Fibroblast of pulmonary artery (primary cell): ENCODE measurements around the gene CDK8.
"Not testable (repeated sequence)": the region's sequence is repeated elsewhere in the genome, so short reads cannot be mapped to it uniquely, and the experiment has no call there.

Experiments used
- DNase-seq: peaks from one replicate; pipeline ENCODE4 v3.0.0-alpha.2; 2010; ENCODE audit warnings: low read depth
- H3K4me3 ChIP-seq: replicated peaks from 2 replicates; pipeline ENCODE4 v1.5.1; 2011; ENCODE audit warnings: low read depth, mild to moderate bottlenecking, control low read depth, low read length, moderate library complexity
- TF ChIP-seq, protein P1 (sequence below): IDR thresholded peaks from 2 replicates; pipeline ENCODE4 v1.5.1; 2011; ENCODE audit warnings: mild to moderate bottlenecking, control low read depth, low read length, inconsistent platforms; ENCODE audit errors: missing control alignments

CDK8 gene

DNA sequence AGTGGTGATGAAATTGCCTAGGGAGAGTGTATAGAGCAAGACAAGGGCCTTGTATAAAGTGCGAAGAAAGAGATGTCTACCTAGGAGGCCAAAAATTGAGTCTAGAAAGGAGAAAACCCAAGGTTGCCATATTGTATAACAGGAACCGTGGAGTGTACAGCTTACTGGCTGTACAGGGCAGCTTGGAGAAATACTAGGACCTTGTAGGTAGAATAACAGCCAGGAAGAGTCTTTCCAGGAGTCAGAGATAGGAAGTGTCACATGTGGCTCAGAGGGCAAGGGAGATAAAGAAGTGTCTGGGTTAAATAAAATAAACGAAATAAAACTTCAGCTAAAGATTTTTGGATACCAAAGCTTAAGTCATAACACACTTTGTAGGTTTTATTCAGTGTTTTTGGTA, 12.4 kb downstream of the CDK8 start:
- H3K4me3 ChIP-seq: no peak overlapping the region
- no peak for DNase-seq
- TF ChIP-seq, protein P1, sequence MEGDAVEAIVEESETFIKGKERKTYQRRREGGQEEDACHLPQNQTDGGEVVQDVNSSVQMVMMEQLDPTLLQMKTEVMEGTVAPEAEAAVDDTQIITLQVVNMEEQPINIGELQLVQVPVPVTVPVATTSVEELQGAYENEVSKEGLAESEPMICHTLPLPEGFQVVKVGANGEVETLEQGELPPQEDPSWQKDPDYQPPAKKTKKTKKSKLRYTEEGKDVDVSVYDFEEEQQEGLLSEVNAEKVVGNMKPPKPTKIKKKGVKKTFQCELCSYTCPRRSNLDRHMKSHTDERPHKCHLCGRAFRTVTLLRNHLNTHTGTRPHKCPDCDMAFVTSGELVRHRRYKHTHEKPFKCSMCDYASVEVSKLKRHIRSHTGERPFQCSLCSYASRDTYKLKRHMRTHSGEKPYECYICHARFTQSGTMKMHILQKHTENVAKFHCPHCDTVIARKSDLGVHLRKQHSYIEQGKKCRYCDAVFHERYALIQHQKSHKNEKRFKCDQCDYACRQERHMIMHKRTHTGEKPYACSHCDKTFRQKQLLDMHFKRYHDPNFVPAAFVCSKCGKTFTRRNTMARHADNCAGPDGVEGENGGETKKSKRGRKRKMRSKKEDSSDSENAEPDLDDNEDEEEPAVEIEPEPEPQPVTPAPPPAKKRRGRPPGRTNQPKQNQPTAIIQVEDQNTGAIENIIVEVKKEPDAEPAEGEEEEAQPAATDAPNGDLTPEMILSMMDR: no peak

DNA sequence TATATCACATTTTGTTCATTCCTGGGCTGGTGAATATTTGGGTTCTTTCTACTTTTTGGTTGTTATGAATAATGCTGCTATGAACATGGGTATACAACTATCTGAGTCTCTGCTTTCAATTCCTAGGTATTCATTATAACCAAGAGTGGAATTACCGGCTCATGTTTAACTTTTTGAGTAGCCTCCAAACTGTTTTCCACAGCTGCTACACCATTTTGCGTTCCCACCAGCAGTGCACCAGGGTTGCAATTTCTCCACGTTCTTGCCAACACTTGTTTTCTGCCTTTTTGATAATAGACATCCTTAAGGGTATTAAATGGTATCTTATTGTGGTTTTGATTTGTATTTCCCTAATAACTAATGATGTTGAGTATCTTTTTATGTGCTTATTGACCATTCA, 16.8 kb downstream of the CDK8 start:
- DNase-seq: no peak
- no peak overlapping the region for H3K4me3 ChIP-seq
- TF ChIP-seq, protein P1: no peak

DNA sequence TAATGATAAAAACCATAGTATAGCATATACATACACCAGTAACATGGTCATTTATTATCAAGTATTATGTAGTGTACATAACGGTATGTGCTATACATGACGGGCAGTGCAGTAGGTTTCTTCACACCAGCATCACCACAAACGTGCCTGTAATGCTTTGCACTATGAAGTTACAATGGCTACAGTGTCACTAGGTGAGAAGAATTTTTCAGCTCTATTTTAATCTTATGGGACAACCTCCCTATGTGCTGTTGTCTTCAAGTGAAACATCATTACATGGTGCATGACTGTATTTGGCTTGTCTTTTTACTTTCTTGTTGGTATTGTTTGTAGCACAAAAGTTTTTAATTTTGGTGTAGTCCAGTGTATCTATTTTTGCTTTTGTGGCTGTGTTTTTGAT, 18.7 kb downstream of the CDK8 start:
- H3K4me3 ChIP-seq: no peak overlapping the region
- no peak for DNase-seq
- TF ChIP-seq, protein P1: no peak

DNA sequence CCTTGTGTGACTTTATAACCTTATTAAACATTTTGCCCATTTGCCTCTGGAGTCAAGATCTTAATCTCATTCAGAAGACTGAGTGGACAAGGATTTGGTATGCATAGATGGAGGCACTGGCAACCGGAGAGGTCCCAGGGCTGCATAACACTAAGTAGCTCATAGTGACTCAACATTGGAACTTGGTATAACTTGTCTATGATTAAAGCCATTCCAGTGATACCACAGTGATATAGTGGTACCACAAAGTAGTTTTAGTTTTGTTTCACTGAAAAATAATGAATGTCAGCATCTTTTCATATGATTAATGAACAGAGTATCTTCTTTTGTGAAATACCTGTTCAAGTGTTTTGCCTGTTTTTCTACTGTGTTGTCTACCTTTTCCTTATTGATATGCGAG, 26.4 kb downstream of the CDK8 start:
- no peak overlapping the region for H3K4me3 ChIP-seq
- DNase-seq: peak; percentile 20
- TF ChIP-seq, protein P1: no peak

DNA sequence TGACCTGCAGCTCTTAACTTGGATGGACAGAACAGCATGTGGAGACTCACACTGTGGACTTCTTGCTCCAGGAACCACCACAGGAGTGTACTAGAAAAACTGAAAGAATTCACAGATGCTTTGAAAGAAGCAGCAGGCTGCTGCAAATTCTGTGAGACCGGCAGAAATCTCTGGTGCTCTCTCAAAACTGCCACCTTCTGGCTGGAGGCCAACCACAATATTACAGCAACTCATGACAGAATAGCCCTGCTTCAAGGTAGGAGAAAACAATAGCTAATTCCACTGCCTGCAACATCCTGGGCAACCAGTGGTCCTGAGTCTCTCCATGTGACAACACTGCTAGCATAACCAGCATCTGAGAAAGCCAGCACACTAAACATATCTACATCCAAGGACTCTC, 26.9 kb downstream of the CDK8 start:
- peak; percentile 29 for DNase-seq
- TF ChIP-seq, protein P1: no peak
- no peak overlapping the region for H3K4me3 ChIP-seq

DNA sequence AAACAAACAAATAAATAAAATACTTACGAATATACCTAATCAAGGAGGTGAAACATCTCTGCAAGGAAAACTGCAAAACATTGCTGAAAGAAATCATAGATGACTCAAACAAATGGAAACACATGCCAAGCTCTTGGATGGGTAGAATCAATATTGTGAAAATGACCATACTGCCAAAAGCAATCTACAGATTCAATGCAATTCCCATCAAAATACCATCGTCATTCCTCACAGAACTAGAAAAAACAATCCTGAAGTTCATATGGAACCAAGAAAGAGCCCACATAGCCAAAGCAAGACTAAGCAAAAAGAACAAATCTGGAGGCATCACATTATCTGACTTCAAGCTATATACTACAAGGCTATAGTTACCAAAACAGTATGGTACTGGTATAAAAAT, 32.0 kb downstream of the CDK8 start:
- not testable (repeated sequence) for H3K4me3 ChIP-seq, DNase-seq

DNA sequence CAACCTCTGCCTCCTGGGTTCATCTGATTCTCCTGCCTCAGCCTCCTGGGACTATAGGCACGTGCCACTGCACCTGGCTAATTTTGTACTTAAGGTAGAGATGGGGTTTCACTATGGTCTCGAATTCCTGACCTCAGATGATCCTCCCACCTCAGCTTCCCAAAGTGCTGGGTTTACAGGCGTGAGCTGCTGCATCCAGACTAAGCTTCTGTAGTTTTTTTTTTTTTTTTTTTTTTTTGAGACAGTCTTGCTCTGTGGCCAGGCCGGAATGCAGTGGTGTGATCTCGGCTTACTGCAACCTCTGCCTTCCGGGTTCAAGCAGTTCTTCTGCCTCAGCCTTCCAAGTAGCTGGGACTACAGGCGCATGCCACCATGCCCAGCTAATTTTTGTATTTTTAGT, 34.9 kb downstream of the CDK8 start:
- not testable (repeated sequence) for H3K4me3 ChIP-seq, DNase-seq

DNA sequence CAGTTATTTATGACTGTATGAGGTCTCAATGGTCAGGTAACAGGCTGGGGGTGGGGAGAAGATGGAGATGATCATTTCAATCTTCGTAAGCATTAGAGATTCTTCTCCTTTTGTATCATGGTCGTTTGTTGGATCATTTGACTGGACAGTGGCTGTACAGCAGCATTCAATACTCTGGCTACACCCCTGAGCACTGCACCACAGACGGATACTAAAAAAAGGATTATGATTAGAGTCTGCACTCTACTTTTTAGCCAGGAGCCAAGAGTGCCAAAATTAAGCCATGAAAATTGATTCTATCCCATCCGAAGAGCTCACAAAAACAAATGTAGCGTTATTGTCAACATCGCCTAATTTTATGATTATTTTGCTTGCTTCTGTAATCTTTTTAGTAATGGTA, 41.9 kb downstream of the CDK8 start:
- TF ChIP-seq, protein P1: no peak
- no peak overlapping the region for H3K4me3 ChIP-seq
- DNase-seq: no peak
